HG03521 (cell line): ENCODE measurements around the gene LONP2.
"Not testable (repeated sequence)": the region's sequence is repeated elsewhere in the genome, so short reads cannot be mapped to it uniquely, and the experiment has no call there.

Experiments used
- ATAC-seq: cut with Tn5 transposase; IDR thresholded peaks from one replicate; pipeline ENCODE4 v1.9.1; 2021; ENCODE audit warnings: mild to moderate bottlenecking, moderate library complexity; ENCODE audit not compliant: unreplicated experiment

LONP2 gene

DNA sequence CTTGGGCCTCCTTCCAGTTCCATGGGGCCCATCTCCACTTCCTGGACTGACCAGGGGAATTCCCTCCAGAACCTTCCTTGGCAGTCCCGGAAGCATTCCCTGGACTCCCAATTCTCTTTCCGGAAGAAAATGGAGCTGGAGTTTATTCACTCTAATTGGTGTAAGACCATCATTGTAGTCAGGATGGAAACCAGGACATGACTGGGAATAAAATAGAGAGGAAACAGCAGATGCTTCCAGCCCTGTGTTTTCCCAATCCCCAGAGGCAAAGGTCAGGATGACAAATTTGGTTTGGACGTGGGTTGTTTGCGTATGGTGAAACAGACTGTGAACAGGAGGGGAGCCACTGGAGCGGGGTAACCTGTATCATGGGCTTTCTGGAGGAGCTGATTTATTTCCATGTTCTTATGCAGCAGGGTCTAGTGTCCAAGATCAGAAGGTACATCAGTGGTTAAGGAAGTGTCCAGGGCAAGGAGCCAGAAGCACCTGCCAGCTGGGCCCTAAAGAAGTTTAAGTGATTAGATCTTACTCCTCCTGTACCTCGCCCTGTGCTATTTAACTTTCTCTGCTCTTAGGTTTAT is 8.5 kb upstream of the LONP2 start:
- no peak for ATAC-seq

DNA sequence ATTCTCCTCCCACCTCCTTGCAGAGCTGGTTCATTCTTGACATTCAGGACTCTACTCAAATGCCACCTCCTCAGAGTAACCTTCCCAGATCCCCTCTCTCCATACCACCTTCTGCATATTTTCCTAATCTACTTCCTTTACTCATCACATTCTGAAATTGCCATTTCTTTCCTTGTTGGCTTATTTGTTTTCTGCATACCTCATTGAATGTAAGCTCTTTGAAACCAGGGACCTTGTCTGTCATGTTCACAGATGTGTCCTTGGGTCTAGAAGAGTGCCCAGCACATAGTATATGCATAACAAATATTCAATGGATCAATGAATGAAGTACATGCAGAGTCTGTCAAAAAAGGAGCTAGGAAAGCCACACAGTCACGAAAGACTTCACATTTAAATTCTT is 7.8 kb upstream of the LONP2 start:
- no peak for ATAC-seq

DNA sequence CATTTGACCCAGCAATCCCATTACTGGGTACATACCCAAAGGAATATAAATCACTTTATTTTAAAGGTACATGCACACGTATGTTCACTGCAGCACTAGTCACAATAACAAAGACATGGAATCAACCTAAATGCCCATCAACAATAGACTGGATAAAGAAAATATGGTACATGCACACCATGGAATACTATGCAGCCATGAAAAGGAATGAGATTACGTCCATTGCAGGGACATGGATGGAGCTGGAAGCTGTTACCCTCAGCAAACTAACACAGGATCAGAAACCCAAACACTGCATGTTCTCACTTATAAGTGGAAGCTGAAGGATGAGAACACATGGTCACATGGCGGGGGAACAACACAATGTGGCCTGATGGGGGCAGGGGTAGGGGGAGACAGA is 4.0 kb upstream of the LONP2 start:
- ATAC-seq, result not testable (repeated sequence)

DNA sequence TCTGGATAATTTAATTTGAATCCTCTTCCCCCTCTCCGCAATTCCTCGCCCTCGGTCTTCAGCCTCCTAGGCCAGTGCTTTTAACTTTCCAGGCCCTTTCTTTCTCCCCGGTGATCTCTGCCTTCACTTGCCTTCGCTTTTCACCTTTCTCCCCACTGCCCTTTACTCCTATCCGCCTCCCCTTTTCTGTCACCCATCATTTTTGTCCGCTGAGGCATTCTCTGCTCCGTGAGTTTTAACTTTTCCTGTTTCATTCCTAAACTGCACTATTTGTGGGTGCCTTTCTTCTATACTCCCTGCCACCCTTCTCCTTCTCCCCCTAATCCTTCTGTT is 729 bp downstream of the LONP2 start:
- no peak for ATAC-seq

DNA sequence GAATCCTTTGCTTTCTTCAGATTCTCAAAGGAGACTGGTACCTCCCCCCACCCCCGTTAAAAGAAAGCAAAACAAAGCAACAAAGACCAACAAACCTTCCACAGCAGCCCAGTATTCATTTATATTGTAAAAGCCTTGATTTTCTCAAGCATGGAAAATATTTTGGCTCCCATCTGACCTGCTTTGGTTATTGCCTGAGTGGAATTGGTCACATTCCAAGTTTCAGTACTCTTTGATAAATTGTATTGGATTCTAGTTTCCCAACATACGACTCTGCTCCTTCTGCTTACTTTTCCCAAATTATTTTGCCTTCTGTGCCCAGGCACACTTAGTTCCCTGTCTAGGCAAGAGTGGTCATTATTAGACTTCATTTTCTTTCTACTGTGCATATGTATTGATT is 2.0 kb downstream of the LONP2 start:
- no peak for ATAC-seq

DNA sequence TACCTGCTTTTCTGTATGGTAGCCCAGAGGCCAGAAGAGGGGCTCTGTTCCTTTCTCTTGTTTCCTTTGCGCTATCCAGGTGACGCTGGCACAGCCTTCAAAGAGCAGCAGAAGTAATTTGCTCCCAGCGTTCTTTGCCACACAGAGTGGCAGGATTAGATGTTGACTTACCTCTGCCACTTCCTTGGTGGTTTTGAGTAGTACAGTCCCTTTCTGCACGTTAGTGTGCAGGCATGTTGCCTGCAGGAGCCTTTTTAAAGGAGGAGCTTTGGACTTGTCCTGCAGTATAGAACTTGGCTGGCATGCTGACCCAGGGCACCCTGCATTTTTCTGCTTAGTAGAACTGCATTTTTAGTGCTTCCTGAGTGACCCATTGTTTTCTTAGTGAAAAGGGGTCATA is 3.2 kb downstream of the LONP2 start, which contains the start of gene ABCC11:
Gene ABCC11 (minus strand): TSS at position 229 of the 400 bp plus-strand sequence. CDS start 15,618 bp downstream, outside the sequence.
- no peak for ATAC-seq

DNA sequence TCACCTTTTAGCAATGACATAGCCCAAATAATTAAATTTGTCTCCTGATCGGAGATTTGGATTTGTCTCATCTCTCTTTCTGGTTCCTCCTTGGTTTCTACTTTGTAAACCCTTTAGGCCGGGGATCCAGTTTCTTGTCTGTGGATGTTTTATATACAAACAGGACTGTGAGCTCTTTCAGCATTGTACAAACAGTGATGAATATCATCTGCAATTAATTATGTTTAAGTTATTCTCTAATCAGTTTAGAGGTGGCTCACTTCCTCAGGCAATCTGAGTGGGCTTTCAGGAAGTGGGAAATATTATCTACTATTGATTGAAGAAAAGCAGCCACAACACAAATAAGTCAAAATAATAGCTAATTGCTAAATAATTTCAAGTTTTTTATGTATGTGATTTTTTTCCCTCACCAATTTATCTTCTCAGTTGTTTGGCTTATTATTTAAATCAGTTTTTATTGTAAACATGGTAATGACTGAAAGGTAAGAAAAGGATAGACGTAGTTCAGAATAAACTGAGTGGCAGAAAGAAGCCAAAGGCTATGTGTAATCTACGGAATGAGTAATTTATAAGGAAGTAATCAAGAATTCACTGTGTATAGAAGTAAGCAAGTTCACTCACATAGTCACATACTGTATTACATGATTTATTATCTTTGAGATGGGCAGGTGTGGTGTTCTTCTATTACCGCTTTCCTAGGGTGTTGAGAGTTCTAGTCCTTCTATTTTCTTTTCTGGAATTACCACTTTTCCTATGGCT is 6.6 kb downstream of the LONP2 start:
- no peak for ATAC-seq

DNA sequence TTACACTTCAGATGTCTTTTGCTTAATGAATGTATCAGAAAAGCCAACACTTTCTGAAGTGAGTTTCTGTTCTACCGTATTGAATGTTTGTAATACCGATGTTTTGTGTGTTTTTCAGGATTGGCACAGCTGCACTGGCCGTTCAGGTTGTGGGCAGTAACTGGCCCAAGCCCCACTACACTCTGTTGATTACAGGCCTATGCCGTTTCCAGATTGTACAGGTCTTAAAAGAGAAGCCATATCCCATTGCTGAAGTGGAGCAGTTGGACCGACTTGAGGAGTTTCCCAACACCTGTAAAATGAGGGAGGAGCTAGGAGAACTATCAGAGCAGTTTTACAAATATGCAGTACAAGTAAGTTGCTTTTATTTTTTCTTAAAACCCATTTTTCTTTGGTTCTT is 7.9 kb downstream of the LONP2 start:
- no peak for ATAC-seq

DNA sequence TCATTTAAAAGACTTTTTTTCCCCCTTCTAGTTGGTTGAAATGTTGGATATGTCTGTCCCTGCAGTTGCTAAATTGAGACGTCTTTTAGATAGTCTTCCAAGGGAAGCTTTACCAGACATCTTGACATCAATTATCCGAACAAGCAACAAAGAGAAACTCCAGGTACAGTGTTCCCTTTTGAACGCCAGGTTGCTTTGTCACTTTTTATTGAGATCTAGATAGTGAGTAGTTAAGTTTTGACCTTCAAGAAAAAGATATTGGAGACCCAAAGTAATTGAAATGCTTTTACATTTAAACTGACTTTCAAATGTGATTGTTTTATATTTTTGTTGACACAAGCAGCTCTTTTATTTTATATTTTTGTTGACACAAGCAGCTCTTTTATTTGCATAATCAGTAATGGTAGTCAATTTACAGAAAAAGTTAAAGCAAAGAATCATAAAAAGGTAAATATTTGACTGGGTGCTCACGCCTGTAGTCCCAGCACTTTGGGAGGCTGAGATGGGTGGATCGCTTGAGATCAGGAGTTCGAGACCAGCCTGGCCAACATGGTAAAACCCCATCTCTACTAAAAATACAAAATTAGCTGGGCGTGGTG is 12.6 kb downstream of the LONP2 start:
- no peak for ATAC-seq

DNA sequence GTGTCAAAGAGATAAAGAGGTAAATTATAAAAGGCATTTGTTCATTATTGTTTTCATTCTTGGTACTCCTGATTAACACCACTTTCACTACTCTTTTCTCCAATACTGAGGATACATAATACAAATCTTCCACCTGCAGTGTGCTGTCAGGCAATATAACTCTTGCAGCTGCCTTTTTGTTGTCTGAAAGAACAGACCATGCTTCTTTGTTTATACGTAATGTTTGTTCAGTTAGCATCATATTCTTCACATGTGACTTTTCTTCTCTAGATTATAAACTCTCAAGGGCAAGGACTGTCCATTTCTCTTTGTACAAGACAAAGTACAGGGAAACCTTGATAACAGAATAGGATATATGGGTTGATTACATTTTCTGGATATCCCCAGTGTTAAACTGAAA is 17.5 kb downstream of the LONP2 start:
- ATAC-seq, result no peak

DNA sequence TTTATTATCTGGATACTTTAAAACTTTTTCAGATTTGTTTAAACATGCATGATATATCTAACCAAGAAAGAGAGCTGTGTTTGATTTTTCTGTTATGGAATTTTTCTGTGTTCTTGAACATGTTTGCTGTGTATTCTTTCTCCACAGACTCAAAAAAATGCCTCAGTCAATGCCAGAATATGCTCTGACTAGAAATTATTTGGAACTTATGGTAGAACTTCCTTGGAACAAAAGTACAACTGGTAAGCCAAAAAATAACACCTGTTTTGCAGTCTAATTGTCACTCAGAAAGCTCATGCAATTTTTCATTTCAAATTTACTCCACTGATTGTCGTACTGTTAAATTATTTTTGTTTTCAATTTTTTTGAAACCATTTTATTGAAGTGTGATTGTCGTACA is 18.5 kb downstream of the LONP2 start:
- no peak for ATAC-seq

DNA sequence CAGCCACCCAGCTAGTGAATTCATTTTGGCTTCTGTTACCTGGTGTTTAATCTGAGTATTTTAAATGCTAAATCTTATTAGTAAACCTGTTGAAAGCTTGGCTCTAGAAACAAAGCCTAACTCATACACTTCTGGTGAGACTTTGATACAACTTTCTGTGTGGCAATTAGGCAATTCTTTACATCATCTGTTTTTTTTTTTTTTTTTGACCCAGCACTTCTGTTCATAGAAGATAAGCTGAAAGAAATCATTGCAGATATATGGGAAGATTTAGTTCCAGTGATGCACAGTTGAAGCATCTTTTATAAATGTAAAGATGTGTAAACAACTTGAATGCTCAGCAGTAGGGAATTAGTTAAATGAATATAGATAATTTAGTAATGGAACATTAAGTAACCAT is 24.9 kb downstream of the LONP2 start:
- ATAC-seq, result no peak

DNA sequence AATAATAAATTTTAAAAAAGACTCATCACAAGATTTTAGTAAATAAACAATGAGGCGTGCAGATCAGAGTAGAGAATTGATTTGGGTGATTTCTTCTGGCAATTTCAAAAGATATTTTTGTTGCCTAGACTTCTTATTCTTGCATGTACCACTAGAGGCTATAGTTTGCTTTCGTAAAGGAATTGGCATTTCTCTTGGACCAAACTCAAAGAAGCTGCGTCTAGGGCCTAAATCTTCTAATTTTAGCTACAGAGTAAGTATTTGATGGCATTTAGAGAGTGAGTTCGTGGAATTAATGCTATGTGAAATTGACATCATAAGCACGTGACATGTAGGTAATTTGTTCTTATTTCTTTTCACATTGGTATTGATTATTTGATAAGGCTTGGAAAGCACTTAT is 27.6 kb downstream of the LONP2 start:
- no peak for ATAC-seq

DNA sequence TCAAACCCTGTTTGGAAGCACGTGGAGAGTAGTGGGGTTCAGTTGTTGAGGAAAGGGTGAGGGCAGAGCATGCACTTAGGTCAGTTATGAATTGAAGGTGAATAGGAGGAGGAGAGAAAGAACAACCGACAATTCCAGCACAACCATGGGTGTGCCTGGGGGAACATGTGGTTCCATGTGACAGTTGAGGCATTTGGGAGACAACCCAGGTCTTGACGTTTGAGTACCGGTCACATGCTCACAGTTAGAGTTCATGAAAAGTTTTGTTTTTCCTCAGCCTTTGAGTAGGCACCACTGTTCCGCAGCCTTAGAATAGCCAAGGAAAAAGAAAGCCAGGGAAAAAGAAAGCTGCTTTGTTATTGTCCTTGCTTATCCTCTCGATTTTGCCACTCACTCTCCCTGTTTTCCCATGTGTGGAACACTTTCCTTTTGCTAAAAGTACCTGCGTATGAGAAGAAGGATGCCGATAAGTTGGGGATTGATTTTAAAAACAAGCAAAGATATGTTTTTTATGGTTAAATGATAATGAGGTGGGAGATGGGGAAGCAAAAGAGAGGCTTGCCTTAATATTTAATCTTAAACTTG is 28.8 kb downstream of the LONP2 start:
- ATAC-seq, result no peak

DNA sequence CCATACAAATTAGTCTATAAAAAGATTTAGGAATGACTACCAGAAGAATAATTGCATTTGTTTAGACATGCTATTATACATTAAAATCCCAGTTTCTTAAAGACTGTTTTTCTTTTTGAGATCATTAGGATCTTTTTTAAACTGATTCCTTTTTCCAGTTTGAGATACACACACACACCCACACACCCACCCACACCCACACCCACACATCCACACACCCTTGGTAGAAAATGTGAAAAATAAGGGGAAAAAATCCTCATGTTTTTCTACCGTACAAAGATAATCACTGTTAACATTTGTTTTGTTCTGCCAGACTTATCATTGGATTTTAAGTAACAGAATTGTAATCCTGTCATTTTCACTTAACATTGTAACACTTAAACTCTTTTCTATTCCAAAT is 30.4 kb downstream of the LONP2 start:
- no peak for ATAC-seq

DNA sequence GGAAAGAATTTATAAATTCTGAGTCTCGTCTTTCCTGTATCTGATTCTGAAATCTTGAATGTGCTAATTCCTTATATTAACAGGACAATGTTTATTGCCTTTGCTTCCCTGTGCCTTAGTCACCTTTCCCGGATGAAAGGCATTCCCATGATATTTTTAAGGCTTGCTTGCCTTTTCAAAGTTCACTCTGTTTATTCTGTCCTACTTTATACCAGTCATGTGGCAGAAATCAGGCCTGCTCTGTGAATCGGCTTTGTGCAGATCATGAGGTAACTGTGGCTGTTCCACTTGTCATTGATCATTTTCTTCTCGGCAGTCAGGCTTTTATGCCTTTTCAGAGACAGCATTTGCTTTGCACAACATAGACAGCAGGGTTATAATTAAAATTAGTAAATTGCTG is 32.0 kb downstream of the LONP2 start:
- no peak for ATAC-seq

DNA sequence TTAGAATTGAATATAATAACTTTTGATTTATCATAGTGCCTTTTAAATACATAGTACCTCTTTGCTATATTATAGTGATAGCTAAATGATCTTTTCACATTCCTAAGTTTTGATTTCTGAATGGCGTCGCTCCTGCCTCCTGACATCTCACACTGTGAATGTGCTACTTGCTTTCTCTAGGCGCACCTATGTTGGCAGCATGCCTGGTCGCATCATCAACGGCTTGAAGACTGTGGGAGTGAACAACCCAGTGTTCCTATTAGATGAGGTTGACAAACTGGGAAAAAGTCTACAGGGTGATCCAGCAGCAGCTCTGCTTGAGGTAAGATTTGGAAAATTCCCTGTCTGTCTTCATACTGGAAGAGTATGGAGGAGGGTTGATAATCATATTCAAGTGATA is 33.1 kb downstream of the LONP2 start:
- ATAC-seq, result no peak

DNA sequence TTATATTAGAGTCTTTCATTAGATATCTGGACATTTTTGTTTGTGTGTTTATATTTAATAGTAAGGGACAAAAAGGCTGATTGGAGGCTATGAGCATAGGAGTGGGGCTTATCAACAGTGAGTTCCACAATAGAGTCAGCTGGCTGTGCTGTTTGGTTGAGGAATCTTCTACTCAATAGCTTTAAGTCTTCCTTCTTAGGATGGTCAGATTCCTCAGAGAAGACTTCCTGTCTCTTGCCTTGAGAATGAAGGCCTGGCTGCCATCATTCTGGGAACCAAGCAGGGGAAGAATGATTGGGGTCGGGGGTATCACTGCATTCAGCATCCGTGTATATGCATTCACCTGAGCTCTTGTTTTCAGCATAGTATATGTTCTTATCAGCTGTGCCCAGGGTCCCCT is 35.1 kb downstream of the LONP2 start:
- no peak for ATAC-seq

DNA sequence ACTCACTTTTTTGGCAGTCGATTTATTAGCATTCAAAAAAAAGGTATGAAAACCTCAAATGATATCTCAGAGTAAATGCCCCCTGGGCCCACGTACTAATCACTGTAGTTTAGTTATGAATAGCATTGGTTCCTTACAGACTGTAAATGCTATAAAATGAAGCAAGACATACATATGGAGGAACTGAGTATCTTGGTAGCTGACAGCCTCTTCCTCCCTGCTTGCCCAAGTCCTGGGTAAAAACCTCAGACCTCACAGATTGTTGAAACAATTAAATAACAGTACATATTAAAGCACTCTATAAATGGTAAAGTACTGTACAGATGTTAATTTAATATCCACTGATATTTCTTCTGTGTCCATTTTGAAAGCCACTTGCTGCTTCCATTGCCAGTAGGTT is 36.4 kb downstream of the LONP2 start:
- ATAC-seq, result no peak

DNA sequence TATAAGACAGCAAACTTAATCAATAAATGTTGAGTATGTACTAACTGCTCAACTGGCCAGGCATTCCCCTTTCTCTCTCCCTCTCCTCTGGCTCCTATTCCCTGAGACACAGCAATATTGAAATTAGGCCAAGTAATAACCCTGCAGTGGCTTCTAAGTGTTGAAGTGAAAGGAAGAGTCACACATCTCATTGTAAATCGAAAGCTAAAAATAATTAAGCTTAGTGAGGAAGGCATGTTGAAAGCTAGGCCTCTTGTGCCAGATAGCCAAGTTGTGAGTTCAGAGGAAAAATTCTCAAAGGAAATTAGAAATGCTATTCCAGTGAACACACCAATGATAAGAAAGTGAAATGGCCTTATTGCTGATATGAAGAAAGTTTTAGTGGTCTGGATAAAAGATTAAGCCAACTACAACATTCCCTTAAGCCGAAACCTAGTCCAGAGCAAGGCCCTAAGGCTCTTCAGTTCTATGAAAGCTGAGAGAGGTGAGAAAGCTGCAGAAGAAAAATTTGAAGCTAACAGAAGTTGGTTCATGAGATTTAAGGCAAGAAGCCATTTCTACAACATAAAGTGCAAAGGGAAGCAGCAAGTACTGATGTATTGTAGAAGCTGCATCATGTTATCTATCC is 38.6 kb downstream of the LONP2 start:
- ATAC-seq, result no peak

DNA sequence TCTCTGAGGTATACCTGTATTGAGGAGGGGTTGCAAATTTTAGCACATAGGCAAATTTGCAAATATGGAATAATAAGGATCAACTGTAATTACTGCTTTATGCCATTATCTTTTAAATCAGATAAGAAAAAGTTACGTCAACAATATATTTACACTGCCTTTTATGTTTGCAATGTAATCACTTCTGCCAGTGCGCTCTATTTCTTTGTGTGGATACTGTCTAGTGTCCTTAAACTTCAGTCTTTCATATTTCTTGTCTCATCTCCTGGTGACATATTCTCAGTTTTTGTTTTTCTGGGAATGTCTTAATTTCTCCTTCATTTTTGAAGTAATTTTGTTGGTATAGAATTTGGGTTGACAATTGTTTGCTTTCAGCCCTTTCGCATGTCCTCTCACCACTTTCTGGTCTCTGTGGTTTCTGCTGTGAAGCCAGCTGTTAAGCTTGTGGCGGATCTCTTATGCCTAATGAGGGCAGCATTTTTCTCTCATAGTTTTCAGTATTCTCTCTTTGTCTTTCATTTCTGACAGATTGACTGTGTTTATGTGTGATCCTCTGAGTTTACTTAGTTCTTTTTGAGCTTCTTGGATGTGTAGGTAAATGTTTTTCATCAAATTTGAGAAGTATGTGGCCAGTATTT is 40.8 kb downstream of the LONP2 start:
- peak; percentile 64 for ATAC-seq
